WI38 (cell line): ENCODE data around the gene HMG20A.
A peak's percentile ranks its signal among the peaks of the same experiment; 100 is the strongest.

Experiments
- H3K4me3 ChIP-seq: 2 replicates; pipeline ENCODE4 v1.5.1; 2011; ENCODE audit warnings: low read depth, mild to moderate bottlenecking, control low read depth, low read length
- CTCF ChIP-seq: IDR thresholded peaks from 2 replicates; pipeline ENCODE4 v1.5.1; 2012; ENCODE audit warnings: low read depth, mild to moderate bottlenecking, control low read depth, low read length

The HMG20A gene

GRCh38 chr15:77415450-77416147 is 5.1 kb upstream of the HMG20A start:
- TF ChIP-seq CTCF, result no peak
- H3K4me3 ChIP-seq, result no peak overlapping the region

- no peak overlapping the region for H3K4me3 ChIP-seq
- TF ChIP-seq CTCF, result no peak
These were observed 4.6 kb upstream of the HMG20A start for GRCh38 chr15:77416148-77416455.

DNA sequence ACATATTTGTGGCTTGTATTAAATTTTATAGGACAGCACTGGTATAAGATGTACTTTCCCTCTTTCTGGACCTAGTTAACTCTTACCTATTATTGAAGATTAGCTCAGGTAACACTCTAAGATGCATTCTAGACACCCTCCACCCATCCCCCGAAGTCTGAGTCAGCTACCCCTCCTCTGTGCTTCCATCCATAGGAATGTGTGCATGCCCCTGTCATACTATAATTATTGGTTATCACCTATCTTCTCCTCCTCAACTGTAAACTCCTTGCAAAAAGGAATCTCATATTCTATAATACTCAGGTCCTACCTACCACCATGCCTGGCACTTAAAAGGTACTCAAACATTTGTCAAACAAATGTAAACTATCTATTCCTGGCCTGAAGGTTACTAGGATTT is 3.7 kb upstream of the HMG20A start:
- H3K4me3 ChIP-seq, result no peak overlapping the region
- TF ChIP-seq CTCF, result no peak

DNA sequence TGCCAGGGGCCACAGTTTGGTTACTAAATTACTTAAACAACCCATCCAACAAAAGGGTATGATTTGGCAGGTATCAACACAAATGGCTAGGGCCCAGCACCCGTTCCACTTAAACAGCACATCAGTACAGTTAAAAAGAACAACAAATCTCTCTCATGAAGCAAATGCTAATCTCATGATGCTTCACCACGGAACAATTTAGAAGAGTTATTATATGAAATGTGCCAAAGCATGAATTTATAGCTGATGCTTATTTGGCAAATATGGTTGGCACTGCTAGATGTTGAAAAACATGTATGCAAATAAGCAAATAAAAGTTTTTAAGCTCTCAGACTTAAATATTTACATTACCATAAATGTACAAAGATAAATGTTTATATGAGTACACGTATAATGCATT is 3.1 kb upstream of the HMG20A start:
- peak overlapping the region; percentile 92 for H3K4me3 ChIP-seq
- no peak for TF ChIP-seq CTCF

DNA sequence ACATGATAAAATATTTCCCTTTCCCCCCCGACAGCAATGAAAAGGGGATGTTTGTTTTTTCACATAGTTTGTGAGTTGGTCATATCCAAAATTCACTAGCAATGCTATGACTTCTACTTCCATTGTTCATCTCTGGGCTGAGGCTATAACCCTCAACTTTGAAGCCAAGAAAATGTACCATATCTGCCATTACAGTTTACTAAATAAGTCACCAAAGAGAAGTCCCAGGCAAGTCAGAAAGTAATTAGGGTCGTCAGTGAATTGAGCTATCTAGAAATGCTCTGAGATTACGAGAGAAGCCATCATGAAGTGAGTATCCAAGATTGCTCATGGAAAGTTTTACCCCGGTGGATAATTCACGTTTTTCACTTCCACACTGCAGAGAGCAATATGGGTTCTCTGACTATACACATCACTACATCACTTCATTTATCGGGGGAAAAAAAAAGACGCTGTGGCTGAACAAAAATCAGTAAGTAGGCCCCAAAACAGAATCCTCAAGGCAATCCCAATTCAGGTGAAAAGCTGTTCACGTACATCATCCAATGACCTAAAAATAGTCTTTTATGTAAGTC is 2.2 kb upstream of the HMG20A start:
- no peak for TF ChIP-seq CTCF
- H3K4me3 ChIP-seq, result peak overlapping the region; percentile 92

DNA sequence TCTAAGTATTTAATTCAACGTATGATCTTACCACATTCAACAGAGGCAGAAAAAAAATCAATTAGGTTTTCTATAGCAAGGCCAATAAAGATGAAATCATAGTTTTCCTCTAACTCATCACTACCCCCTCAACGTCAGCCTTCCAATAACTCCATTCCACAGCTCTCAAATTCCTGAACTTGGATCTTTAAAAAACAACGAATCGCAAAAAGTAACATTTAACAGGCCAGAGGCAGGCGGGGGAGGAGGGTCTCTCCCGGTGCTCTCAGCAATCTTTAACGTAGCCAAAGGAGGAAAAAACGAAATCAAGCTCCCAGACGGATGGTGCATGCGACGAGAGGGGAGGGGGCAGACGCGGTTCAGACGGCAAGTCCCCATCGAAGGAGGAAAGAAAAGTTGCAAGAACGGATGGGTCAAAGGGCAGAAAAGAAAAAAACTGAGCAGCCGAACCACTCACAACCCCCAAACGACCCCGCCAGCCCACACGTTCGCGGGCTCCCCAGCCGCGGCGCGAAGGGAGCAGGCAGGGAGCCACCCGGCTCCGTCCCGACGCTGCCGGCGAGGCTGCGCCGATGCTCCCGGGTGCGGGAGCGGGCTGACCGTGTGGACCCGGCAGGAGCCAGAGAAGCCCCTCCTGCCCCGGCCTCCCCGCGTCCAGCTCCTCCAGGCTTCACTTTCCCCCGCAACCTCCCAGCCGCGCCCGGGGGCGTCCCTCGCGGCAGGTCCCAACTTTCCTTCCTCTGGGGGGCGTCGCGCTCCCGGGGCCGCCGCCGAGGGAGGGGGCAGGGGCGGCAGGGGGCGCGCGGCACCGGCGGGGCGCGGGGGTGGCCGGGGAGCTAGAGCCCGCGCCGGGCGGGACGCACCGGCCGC is 1.5 kb upstream of the HMG20A start:
- H3K4me3 ChIP-seq, result peak overlapping the region; percentile 92
- TF ChIP-seq CTCF, result no peak
